GM10847 (cell line): Measurements from ENCODE around the gene CDH26.

ENCODE experiments used
- POLR2A ChIP-seq: IDR thresholded peaks from 2 replicates; pipeline ENCODE4 v1.6.1; 2011; ENCODE audit not compliant: insufficient read length; ENCODE audit errors: extremely low read depth

CDH26 gene

DNA sequence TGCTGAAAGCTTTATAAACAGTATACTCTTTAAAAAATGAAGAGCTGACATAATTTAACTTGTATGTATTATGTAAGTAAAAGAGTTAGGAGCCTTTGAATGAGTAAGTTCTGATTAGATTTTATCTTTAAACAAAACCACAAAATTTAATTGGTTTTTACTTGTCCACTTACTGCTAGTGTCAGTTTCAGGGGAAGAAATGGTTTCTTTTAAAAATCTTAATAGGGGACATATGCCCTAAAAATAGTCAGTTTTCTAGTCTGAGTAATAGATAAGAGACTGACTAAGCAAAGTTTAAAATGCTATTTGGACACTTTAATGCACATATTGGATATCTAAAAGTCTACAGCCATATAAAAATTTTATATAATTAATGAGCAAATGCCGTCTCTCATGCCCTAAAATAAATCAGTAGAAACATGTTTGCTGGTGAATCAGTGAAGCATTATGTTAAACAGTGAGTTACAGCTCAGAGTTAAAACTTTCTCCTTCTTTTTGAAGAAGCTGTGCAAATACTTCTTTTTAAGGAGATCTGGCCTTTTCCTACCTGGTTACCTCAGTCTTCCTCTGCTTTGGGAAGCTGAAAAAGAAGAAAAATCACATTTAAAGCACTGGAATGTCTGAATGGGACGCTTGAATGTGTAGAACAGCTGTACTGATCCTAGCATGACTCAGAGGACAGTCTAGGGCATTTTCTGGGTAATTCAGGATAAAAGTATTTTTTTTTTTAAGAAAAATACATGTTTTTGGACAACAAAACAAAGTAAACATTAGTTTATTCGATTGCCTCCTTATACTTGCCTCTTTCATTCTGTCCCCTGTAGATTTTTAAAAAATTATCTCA is 55.3 kb downstream of the CDH26 start:
- no peak for TF ChIP-seq POLR2A

DNA sequence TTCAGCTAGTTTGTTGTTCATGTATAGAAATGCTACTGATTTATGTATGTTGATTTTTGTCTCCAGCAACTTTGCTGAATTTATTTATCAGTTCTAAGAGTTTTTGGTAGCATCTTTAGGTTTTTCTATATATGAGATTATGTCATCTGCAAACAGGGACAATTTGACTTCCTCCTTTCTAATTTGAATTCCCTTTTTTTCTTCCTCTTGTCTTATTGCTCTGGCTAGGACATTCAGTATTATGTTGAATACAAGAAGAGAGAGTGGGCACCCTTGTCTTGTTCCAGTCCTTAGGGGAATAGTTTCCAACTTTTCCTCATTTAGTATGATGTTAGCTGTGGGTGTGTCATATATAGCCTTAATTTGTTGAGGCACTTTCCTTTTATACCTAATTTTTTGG is 58.2 kb downstream of the CDH26 start:
- no peak for TF ChIP-seq POLR2A

DNA sequence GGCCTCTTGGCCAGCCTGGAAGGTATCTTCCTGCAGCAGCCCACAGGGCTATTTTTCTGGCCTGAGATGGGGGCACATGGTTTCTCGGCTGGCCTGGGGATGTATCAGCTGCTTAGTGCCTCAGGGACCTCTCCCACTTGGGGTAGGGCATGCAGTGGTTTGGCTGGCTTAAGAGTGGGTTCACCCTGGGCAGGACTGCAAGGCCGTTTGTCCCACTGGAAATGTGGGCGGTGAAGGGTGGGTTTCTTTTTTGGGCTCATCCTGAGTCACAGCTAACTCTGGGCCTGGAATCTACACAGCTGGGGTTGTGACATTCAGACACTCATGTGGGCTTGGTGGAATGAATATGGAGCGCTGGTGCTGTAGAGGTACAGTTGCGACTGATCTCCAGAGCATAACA is 62.0 kb downstream of the CDH26 start:
- no peak for TF ChIP-seq POLR2A

DNA sequence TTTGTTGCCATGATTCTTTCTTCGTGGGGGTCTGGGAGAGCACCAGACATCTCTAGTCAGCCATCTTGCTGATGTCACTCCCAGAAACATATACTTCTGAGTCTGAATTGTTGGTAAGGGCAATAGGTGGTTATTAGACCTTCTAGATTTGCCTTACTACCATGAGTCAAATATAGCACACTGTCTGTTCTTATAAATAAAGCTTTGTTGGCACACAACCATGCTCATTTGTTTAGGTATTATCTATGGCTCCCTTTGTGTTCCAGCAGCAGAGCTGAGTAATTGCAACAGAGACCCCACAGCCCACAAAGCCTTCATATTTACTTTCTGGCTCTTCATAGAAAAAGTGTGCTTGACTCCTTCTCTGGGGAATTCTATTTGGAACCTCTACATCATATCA is 62.9 kb downstream of the CDH26 start:
- no peak for TF ChIP-seq POLR2A

DNA sequence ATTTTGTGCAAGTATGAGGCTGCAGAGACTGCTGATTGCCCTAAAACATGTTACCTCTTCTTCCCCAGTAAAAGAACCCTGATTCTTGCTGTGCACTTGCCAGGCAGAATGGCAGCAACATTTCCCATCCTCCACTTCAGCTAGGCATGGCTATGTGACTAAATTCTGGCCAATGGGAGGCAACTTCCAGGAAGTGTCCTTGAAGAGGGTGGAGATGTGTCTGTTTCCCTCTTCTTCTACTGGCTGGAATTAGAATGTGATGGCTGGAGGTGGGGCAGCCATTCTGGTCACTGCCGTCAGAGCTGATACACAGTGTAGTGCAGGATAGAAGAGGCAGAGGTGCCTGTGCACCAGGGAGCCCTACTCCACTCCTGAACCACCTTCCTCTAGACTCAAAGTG is 64.6 kb downstream of the CDH26 start:
- TF ChIP-seq POLR2A: no peak

DNA sequence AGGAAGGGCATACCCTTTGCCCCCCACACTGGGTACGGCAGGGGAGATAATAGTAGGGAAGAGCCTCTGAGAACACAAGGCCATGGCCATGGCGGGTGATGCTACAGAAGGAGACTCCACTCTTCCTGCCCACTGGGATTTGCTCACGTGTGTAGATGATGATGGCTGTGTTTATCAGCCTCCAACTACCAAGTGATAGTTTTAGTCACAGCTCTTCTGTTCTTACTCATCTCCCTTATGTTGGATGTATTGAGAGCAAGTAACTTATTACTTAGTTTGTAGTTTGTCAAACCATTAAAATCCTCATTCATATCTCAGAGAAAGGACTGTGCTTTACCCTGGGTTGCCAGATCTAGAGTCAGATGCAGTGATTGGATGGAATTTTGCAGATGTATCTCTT is 66.0 kb downstream of the CDH26 start:
- TF ChIP-seq POLR2A: no peak

DNA sequence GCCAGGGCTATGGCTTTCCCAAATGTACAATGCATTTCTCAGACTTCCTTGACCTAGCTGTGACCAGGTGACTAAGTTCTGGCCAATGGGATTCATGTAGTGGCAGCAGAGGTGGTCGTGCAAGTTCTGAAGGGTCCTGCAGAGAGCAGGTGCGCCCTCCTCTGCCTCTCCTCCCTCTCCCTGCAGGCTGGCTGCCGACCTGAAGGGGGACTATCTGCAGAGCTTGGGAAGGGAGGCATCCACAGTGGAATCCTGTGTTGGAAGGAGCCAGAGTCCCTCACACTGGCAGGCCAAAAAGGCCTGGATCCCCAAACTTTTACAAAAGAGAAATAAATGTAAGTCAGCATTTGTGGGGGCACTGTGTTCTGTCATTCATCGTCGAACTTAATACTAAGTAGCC is 66.6 kb downstream of the CDH26 start:
- no peak for TF ChIP-seq POLR2A

DNA sequence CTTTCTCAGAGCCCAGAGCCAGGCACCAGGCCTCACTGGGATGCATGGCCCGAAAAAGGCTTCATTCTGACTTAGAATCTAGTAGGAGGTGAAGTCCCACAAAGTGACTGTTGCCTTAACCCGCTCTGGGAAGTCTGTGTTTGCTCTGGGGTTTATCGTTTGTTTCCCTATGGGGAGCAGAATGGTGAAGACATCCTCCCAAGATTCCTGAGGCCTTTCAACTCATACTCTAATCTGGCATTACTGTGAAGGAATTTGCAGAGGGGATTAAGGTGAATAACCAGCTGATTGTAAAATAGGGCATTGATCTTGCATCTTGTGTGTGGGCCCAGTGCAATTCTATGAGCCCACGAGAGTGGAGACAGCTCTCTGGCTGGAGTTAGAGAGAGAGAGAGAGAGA is 67.8 kb downstream of the CDH26 start:
- TF ChIP-seq POLR2A: no peak

DNA sequence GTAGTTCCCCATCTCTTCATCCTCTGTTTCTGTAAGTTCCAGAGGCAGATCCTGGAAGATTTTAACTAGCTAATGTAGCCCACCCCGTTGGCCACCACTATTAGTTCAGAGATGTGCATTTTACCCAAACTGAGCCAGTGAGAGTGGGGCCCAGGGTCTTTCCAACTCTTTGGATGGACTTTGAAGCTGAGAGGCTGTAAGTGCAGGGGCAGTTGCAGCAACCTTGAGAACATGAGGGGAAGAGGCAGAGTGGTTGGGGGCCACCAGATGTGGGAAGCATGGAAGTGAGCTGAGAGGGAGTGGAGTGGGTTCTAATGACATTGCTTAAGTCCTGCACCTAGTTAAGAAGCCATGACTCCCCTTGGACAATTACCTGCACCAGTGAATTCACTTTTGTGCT is 72.2 kb downstream of the CDH26 start:
- no peak for TF ChIP-seq POLR2A

DNA sequence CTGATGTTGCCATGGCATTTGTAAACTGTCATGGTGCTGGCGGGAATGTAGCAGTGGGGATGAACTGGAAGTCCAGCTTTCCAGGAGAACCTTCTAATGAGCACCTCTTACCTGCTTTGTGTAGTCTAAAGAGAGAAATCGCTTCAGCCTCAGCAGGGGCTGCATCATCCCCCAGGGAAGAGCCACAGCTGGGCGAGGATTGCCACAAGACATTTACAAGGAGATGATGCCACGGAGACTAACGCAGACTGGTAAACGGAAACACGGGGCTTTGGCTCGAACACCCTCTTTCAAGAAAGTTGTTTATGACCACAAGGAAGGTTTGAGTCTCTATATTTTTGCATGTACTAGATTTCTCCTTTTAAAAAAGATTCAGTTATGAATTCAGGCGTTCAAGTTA is 72.9 kb downstream of the CDH26 start:
- no peak for TF ChIP-seq POLR2A

DNA sequence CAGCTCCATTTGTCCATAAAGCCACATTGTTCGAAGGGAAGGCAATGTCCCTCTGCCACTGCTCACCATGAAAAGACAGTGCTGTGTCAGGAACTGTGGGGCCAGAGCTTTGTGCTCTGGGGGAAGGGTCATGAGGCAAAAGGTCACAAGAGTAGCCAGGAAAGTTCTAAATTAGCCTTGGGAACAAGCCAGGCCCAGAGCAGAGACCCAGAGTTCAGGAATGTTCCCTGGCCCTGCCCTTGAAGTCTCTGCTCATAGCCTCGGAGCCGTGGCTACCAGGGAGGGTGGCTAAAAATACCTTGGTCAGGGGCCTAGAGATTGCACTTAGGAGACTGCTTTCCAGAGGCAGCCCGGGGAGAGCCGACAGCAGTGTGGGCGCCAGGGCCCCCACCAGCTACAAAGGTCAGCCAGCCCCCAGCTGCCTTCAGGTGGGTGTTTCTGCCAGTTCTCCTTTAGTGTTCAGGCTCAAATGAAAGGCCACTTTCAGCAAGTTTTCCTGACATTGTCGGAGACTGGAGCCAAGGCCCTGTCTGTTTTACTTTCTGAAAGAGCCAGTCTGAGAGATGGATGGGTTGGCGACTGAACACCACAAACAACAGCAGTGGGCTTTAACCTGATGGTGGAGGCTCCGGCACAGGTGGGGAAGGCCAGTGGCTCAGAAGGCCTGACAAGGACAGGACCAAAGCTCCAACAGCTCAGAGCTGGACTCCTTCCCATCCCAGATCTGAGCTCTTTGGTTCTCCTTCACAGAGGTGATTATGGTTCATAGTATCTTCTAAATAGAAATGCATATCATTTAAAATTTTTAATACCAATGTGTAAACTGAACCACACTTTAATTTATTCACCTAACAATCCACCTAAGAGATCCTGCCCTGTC is 76.2 kb downstream of the CDH26 start:
- no peak for TF ChIP-seq POLR2A

DNA sequence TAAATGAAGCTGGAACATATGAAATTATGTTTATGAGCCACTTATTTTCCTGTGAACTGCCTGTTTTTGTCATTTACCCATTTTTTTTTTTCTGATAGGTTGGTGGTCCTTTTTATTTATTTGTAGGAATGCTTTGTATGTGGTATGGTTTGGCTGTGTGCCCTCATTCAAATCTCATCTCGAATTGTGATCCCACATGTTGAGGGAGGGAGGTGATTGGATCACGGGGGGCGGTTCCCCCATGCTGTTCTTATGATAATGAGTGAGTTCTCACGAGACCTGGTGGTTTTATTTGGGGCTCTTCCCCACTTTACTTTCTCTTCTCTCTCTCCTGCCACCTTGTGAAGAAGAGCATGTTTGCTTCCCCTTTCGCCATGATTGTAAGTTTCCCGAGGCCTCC is 77.3 kb downstream of the CDH26 start:
- TF ChIP-seq POLR2A: no peak

DNA sequence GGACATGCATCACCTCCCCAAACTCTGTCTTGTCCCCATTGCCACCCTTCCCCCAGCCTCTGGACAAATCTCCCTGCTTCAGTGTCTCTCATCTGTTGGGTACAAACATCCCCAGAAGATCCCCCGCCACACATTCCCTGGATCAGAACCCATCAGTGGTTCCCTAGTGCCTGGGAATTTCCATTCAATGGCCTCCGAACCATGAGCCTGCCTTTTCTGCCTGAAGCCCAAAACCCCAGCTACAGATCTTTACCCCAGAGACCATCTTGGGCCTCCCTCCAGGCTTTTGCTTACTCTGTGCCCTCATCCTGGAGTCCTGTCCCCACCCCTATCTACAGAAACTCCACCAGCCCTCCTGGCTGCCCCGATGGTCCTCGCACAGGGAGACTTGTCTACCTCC is 78.1 kb downstream of the CDH26 start:
- no peak for TF ChIP-seq POLR2A

DNA sequence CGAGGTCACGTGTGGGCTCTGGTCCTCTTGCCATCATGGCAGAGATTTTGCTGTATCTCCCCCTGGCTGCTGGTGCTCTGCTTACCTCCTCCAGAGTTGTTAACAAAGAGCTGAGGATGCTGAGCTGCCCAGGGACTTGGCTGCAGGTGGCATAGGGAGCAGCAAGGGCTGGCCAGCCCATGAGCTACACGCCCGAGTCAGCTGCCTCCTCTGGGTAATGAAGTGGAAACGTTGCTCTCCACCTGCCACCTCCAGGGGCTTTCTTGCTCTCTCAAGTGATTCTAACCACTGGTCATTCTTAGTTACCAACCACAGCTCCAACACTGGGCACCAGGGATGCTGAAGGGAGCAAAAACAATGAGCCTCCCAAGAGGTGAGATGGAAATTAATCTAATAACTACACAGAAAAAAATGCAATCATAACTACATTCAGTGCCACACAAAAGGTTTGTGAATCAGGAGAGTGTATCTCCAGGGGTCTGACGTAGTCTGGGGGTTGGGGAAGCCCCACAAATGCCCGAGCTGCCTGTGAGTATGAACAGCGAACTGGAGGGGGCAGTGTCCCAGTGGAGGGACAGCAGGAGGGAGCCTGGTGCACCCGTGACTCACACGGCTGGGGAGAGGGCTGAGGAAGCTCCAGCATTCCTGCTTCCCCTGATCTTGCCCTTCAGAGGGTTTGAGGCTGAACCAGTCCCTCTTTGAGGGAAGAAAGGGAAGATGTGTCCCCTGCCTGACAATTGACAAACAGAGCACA is 78.7 kb downstream of the CDH26 start:
- TF ChIP-seq POLR2A: no peak

DNA sequence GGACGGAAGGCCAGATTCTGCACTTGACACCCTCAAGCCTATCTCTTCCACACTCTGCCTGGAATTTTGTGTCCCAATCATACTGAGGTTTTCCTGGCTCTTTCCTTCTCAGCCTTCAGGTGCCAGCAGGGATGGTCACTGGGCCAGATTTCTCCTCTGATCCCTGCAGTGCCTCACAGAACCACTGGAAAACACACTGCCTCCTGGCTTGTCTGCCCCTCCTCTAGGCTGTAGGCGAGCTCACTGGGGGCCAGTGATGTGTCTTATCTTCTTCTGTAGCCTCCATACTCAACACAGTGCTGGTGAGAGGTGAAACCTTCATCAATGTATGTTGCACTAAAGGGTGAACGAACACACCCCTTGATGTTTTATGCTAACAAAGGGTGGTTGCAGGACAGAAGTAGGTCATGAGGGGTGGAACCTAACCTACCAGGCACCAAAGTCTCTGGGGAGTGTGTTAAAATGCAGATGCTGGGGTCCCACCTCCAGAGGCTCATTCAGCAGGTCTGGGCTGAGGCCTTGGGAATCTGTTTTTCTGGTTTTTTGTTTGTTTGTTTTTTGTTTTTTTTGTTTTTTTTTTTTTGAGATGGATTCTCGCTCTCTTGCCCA is 80.3 kb downstream of the CDH26 start:
- TF ChIP-seq POLR2A: no peak
